Stimulated activated CD4-positive, alpha-beta T cell treated with anti-CD3 and anti-CD28 coated beads, Interleukin-2, amount 100 ng/mL, for 4 hours (primary cell): ENCODE results near the gene THSD7A.

Source experiments
- DNase-seq: peaks from one replicate; pipeline ENCODE4 v3.0.0-alpha.2; 2020; ENCODE audit warnings: low read depth

THSD7A gene

GRCh38 chr7:11331128-11332102 lies 500.6 kb downstream of the THSD7A start:
- DNase-seq, result no peak

- no peak for DNase-seq
These were observed 501.3 kb downstream of the THSD7A start for GRCh38 chr7:11330717-11331116.

- DNase-seq, result no peak
These were observed 501.8 kb downstream of the THSD7A start for GRCh38 chr7:11330208-11330607.

- DNase-seq, result no peak
These were observed 502.4 kb downstream of the THSD7A start for GRCh38 chr7:11329626-11330025.

GRCh38 chr7:11328309-11328708 lies 503.7 kb downstream of the THSD7A start:
- no peak for DNase-seq

- DNase-seq, result no peak
These were observed 504.4 kb downstream of the THSD7A start for GRCh38 chr7:11327633-11328032.
